DMS114 treated with DMSO at 0.1 percent for 48 hours (cell line): ENCODE measurements around the gene TTC23.
"Not testable (repeated sequence)": the region's sequence is repeated elsewhere in the genome, so short reads cannot be mapped to it uniquely, and the experiment has no call there.

Experiments used
- DNase-seq: peaks from one replicate; lab custom pipeline; 2025; ENCODE audit not compliant: unreplicated experiment; lab: John Stamatoyannopoulos, UW

Gene TTC23

GRCh38 chr15:99201408-99202175 is 47.8 kb downstream of the TTC23 start:
- no peak for DNase-seq

GRCh38 chr15:99197856-99198255 is 51.5 kb downstream of the TTC23 start:
- DNase-seq = no peak

GRCh38 chr15:99192181-99192580 is 57.2 kb downstream of the TTC23 start:
- DNase-seq = not testable (repeated sequence)

- DNase-seq = no peak
These were observed 61.4 kb downstream of the TTC23 start for GRCh38 chr15:99187936-99188335.

- DNase-seq = no peak
These were observed 63.8 kb downstream of the TTC23 start for GRCh38 chr15:99185414-99186130.

- no peak for DNase-seq
These were observed 66.6 kb downstream of the TTC23 start for GRCh38 chr15:99182791-99183190.

- no peak for DNase-seq
These were observed 67.8 kb downstream of the TTC23 start for GRCh38 chr15:99181545-99181971.

- no peak for DNase-seq
These were observed 68.4 kb downstream of the TTC23 start for GRCh38 chr15:99180964-99181306.

- DNase-seq = no peak
These were observed 69.1 kb downstream of the TTC23 start for GRCh38 chr15:99180086-99180963.

GRCh38 chr15:99177679-99178078 is 71.7 kb downstream of the TTC23 start:
- no peak for DNase-seq

- no peak for DNase-seq
These were observed 72.6 kb downstream of the TTC23 start for GRCh38 chr15:99176757-99177156.

GRCh38 chr15:99174567-99175395 is 74.6 kb downstream of the TTC23 start:
- no peak for DNase-seq

GRCh38 chr15:99172989-99173388 is 76.4 kb downstream of the TTC23 start:
- no peak for DNase-seq

GRCh38 chr15:99172171-99172570 is 77.2 kb downstream of the TTC23 start:
- DNase-seq = no peak

- no peak for DNase-seq
These were observed 78.8 kb downstream of the TTC23 start for GRCh38 chr15:99170476-99171065.

GRCh38 chr15:99169769-99170311 is 79.5 kb downstream of the TTC23 start:
- no peak for DNase-seq

GRCh38 chr15:99168601-99169580 is 80.5 kb downstream of the TTC23 start:
- DNase-seq = no peak

- no peak for DNase-seq
These were observed 81.7 kb downstream of the TTC23 start for GRCh38 chr15:99167640-99168039.

- DNase-seq = no peak
These were observed 82.2 kb downstream of the TTC23 start for GRCh38 chr15:99167201-99167600.
